HepG2 (cell line): Measurements from ENCODE around the gene PBX1. TPM values are rescaled to one million over a fixed set of nuclear protein-coding genes. Genes with fewer than 3 reads are reported as not detected.

Experiments
- ATAC-seq: fragments of 200-7000 bp; cut with Tn5 transposase; 3 replicates; pipeline ENCODE4 v1.9.1; 2020; ENCODE audit warnings: mild to moderate bottlenecking, moderate library complexity
- BruUV-seq: library from RNA; stranded (reverse); fragments of 400-500 nt; replicated peaks from 2 replicates; lab custom pipeline; 2021; lab: Mats Ljungman, UMichigan
- CTCF ChIA-PET: fragments of 300-600 bp; formaldehyde crosslinking; extraction: SDS; loops from one replicate; lab custom pipeline; 2021; ENCODE audit warnings: low total read pairs, inconsistent platforms, low intra/inter-chr PET ratio; lab: Yijun Ruan, JAX
- POLR2A ChIA-PET: fragments of 350-600 bp; sonication (Branson Sonifier 250); formaldehyde crosslinking; loops from one replicate; lab custom pipeline; 2020; ENCODE audit warnings: antibody characterized with exemption, inconsistent platforms; lab: Yijun Ruan, JAX
- DNase-seq: peaks from one replicate; pipeline ENCODE4 v3.0.0-alpha.2; 2015; ENCODE audit warnings: low spot score
- FAIRE-seq: peaks from 3 replicates; lab custom pipeline; 2011; peaks lifted over from hg19 to GRCh38; lab: Jason Lieb, UNC
- H2AFZ ChIP-seq: one replicate; pipeline ENCODE4 v1.6.1; 2011; ENCODE audit warnings: low read length, inconsistent platforms
- H3K27ac ChIP-seq: fragments of 300-600 bp; 3 replicates; pipeline ENCODE4 v1.8.0; 2011; ENCODE audit warnings: mixed run types, mild to moderate bottlenecking, mixed read lengths, low read length, inconsistent platforms; ENCODE audit not compliant: insufficient read depth; ENCODE audit errors: extremely low read length
- H3K27me3 ChIP-seq, 2 experiments: fragments of 200-600 bp in 1 of 2; 2 replicates in 1 of 2; 3 replicates in 1 of 2; pipeline versions ENCODE4 v1.6.0 to v1.8.0; 2011; ENCODE audit warnings: low read length in 2 of 2, mild to moderate bottlenecking in 2 of 2, moderate library complexity in 2 of 2, inconsistent platforms in 1 of 2; ENCODE audit not compliant: insufficient read depth in 2 of 2, control insufficient read depth in 1 of 2
- H3K36me3 ChIP-seq, 2 experiments: fragments of 200-600 bp in 1 of 2; replicated peaks in 1 of 2; 2 replicates in 1 of 2; 3 replicates in 1 of 2; pipeline versions ENCODE4 v1.5.1 to v1.8.0; 2011; ENCODE audit warnings: low read length in 2 of 2, inconsistent platforms in 1 of 2; ENCODE audit not compliant: insufficient read depth in 2 of 2, control insufficient read depth in 1 of 2
- H3K4me1 ChIP-seq: 2 replicates; pipeline ENCODE4 v1.5.1; 2012; ENCODE audit warnings: low read length, inconsistent platforms; ENCODE audit not compliant: insufficient read depth
- H3K4me2 ChIP-seq: 2 replicates; pipeline ENCODE4 v1.6.0; 2011; ENCODE audit warnings: low read depth, low read length, inconsistent platforms
- H3K4me3 ChIP-seq, 3 experiments: fragments of 200-600 bp in 1 of 3; sonication (generic), shearing (Covaris generic) in 1 of 3; replicated peaks in 1 of 3; 2 replicates each; pipeline ENCODE4 v1.5.1; 2011 to 2016; ENCODE audit warnings: low read length in 3 of 3, inconsistent platforms in 2 of 3, low read depth in 2 of 3, mild to moderate bottlenecking in 2 of 3, control low read depth in 1 of 3, mixed read lengths in 1 of 3; ENCODE audit not compliant: insufficient read depth in 1 of 3
- H3K79me2 ChIP-seq: one replicate; pipeline ENCODE4 v1.6.1; 2011; ENCODE audit warnings: low read length, inconsistent platforms; ENCODE audit not compliant: insufficient read depth
- H3K9ac ChIP-seq: 2 replicates; pipeline ENCODE4 v1.6.0; 2011; ENCODE audit warnings: mild to moderate bottlenecking, low read depth, low read length, inconsistent platforms; ENCODE audit not compliant: insufficient read depth
- H3K9me3 ChIP-seq: 2 replicates; pipeline ENCODE4 v1.5.1; 2012; ENCODE audit warnings: mild to moderate bottlenecking, low read length
- H4K20me1 ChIP-seq: 2 replicates; pipeline ENCODE4 v1.6.0; 2011; ENCODE audit warnings: inconsistent platforms, mild to moderate bottlenecking, low read length, moderate library complexity; ENCODE audit not compliant: insufficient read depth
- MXD4 ChIP-seq: IDR thresholded peaks from 2 replicates; pipeline ENCODE4 v1.6.1; 2016; ENCODE audit warnings: mild to moderate bottlenecking, missing biosample characterization, missing genetic modification reagents
- SP5 ChIP-seq: IDR thresholded peaks from 2 replicates; pipeline ENCODE4 v1.6.1; 2016; ENCODE audit warnings: low read depth, borderline replicate concordance
- SRSF1 ChIP-seq: fragments of 200-400 bp; formaldehyde crosslinking; optimal IDR thresholded peaks from 2 replicates; pipeline ENCODE3; 2017; ENCODE audit warnings: mild to moderate bottlenecking, low read depth, low read length, moderate library complexity
- U2AF2 ChIP-seq: fragments of 200-400 bp; formaldehyde crosslinking; IDR thresholded peaks from 2 replicates; pipeline ENCODE4 v1.6.1; 2017; ENCODE audit warnings: low read depth, mild to moderate bottlenecking, low read length
- ZFAT ChIP-seq: sonication (generic); formaldehyde crosslinking; conservative IDR thresholded peaks from 2 replicates; pipeline ENCODE4 v1.8.1; 2023; ENCODE audit warnings: missing genetic modification reagents, inconsistent platforms
- ZNF224 ChIP-seq: sonication (generic); formaldehyde crosslinking; IDR thresholded peaks from 2 replicates; pipeline ENCODE4 v1.5.0; 2020; ENCODE audit warnings: mild to moderate bottlenecking, missing genetic modification reagents
- ZNF253 ChIP-seq: sonication (generic); formaldehyde crosslinking; IDR thresholded peaks from 2 replicates; pipeline ENCODE4 v1.8.0; 2022; ENCODE audit warnings: mild to moderate bottlenecking, missing genetic modification reagents, borderline replicate concordance
- ZNF775 ChIP-seq: sonication (generic); formaldehyde crosslinking; IDR thresholded peaks from 2 replicates; pipeline ENCODE4 v1.4.0; 2020; ENCODE audit warnings: missing genetic modification reagents, mild to moderate bottlenecking, moderate library complexity, borderline replicate concordance
- WGBS: methylation state at CpG from one replicate; pipeline ENCODE4 v1.1.6; 2017; ENCODE audit warnings: low lambda C conversion rate; 5-methylcytosine and 5-hydroxymethylcytosine counted together
- in situ Hi-C: cut with HindIII; loops from 2 replicates; pipeline ENCODE4 v1.10.0; 2017; ENCODE audit warnings: low pct_unique_long_range_greater_than_20kb; ENCODE audit not compliant: extremely low pct_ligation_motif_present
- intact Hi-C: fragments of 100-400 bp; cut with micrococcal nuclease; formaldehyde crosslinking; loops from one replicate; pipeline ENCODE4 v1.10.0; 2022; ENCODE audit not compliant: unreplicated experiment
- polyA plus RNA-seq, 8 experiments: library from polyadenylated mRNA; depleted of rRNA in 3 of 8; stranded (reverse) in 7 of 8; unstranded in 1 of 8; fragments of >200 nt; fragmentation: Illumina TruSeq in 4 of 8; extraction: Trizol in 4 of 8; gene quantifications; 2 replicates each; pipeline versions ENCODE4 v1.2.1 to v1.2.3, GENCODE V29; 2011 to 2016; ENCODE audit warnings: low read depth in 4 of 8, missing spikeins in 1 of 8, mixed read lengths in 1 of 8; ENCODE audit not compliant: insufficient read depth in 1 of 8
- total RNA-seq, 5 experiments: library from RNA; depleted of rRNA; stranded (reverse); fragments of >200 nt; fragmentation: Illumina TruSeq; extraction: Trizol; gene quantifications; 2 replicates each; pipeline ENCODE4 v1.2.3, GENCODE V29; 2016; ENCODE audit warnings: low read depth in 1 of 5
- TF ChIP-seq, protein P1 (sequence below): sonication (generic); formaldehyde crosslinking; IDR thresholded peaks from 2 replicates; pipeline ENCODE4 v1.4.0; 2020; ENCODE audit warnings: missing genetic modification reagents
- TF ChIP-seq, protein P2 (sequence below): sonication (generic); formaldehyde crosslinking; IDR thresholded peaks from 2 replicates; pipeline ENCODE4 v1.4.0; 2020; ENCODE audit warnings: low read depth, mild to moderate bottlenecking, missing genetic modification reagents
- TF ChIP-seq, protein P3 (sequence below): sonication (generic); formaldehyde crosslinking; IDR thresholded peaks from 2 replicates; pipeline ENCODE4 v1.5.1; 2020; ENCODE audit warnings: missing genetic modification reagents, mild to moderate bottlenecking, borderline replicate concordance

Gene PBX1
- total and polyA plus RNA-seq, 2 of the 13 experiments (the other 11 are each of a cell fraction or from before 2014, with no cell fraction given) = 0.24 TPM; not detected in 1

DNA sequence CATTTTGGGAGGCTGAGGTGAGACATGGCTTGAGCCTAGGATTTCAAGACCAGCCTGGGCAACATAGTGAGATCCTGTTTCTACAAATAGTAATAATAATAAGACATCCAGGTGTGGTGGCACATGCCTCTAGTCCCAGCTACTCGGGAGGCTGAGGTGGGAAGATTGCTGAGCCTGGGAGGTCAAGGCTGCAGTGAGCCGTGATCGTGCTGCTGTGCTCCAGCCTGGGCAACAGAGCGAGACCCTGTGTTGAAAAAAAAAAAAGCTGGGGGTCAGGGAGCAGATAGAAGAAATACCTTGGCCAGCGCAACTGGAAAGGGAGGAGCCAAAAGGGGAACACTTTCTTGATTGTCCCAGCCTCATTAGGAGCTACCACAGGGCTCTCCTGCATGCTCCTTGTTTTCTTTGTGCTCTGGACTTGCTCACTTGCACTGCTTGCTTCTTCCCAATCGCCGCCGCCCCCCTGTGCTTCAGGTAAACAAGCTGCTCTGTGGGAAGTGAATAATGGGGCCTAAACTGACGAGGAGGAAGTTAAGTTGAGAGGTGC lies 31.1 kb downstream of the PBX1 start:
- Histone ChIP-seq H3K4me2 (no peak overlapping the region), H2AFZ (no peak overlapping the region)
- 39% methylated on average over 9 of the region's 9 CpGs for WGBS
- POLR2A ChIA-PET = no interaction called here
- no peak for ATAC-seq
- in situ Hi-C loops = no loop called here
- TF ChIP-seq, protein P1, sequence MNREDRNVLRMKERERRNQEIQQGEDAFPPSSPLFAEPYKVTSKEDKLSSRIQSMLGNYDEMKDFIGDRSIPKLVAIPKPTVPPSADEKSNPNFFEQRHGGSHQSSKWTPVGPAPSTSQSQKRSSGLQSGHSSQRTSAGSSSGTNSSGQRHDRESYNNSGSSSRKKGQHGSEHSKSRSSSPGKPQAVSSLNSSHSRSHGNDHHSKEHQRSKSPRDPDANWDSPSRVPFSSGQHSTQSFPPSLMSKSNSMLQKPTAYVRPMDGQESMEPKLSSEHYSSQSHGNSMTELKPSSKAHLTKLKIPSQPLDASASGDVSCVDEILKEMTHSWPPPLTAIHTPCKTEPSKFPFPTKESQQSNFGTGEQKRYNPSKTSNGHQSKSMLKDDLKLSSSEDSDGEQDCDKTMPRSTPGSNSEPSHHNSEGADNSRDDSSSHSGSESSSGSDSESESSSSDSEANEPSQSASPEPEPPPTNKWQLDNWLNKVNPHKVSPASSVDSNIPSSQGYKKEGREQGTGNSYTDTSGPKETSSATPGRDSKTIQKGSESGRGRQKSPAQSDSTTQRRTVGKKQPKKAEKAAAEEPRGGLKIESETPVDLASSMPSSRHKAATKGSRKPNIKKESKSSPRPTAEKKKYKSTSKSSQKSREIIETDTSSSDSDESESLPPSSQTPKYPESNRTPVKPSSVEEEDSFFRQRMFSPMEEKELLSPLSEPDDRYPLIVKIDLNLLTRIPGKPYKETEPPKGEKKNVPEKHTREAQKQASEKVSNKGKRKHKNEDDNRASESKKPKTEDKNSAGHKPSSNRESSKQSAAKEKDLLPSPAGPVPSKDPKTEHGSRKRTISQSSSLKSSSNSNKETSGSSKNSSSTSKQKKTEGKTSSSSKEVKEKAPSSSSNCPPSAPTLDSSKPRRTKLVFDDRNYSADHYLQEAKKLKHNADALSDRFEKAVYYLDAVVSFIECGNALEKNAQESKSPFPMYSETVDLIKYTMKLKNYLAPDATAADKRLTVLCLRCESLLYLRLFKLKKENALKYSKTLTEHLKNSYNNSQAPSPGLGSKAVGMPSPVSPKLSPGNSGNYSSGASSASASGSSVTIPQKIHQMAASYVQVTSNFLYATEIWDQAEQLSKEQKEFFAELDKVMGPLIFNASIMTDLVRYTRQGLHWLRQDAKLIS = no peak
- no peak for TF ChIP-seq MXD4 (CRISPR knock-in tag)
- no peak for TF ChIP-seq ZFAT (CRISPR knock-in tag)
- TF ChIP-seq, all 625 proteins: peak for 0
- no peaks in the 10 kb centered on the region for H3K79me2 ChIP-seq
- BruUV-seq = no TSS peak
- no peak overlapping the region for H3K4me3 ChIP-seq
- no peaks in the 10 kb centered on the region for H4K20me1 ChIP-seq
- FAIRE-seq (no peak), DNase-seq (no peak)
- peaks cover 0 to 3% of the 10 kb centered on the region in 2 experiments; a peak in 1 of 5 replicates for H3K27me3 ChIP-seq
- CTCF ChIA-PET = no interaction called here
- no peaks in the 10 kb centered on the region for H3K36me3 ChIP-seq
- no peaks in the 10 kb centered on the region for H3K9me3 ChIP-seq
- H3K9ac ChIP-seq = no peak overlapping the region
- H3K4me1 ChIP-seq = no peaks in the 10 kb centered on the region
- H3K27ac ChIP-seq = no peak overlapping the region
- intact Hi-C loops = no loop called here

DNA sequence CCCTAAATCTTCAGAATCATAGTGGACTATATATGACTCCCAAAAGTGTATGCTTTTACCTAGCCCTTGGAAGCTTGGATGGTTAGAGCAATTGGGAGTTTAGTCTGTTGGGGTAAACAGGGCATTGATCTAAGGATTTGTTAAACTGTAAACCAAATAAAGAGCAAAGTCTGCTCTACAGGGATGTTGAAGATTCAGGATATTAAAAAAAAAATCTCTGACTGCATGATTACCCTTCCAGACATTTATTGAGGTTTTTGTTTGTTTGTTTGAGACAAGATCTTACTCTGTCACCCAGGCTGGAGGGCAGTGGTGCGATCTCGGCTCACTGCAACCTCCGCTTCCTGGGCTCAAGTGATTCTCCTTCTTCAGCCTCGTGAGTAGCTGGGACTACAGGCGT lies 31.6 kb downstream of the PBX1 start:
- WGBS = 43% methylated on average over 5 of the region's 5 CpGs
- ATAC-seq (no peak), DNase-seq (no peak), FAIRE-seq (no peak)
- ChIA-PET CTCF (no interaction called here), POLR2A (no interaction called here)
- Histone ChIP-seq H3K27me3 (peaks cover 0 to 3% of the 10 kb centered on the region in 2 experiments; a peak in 1 of 5 replicates), H3K4me1 (no peaks in the 10 kb centered on the region), H4K20me1 (no peaks in the 10 kb centered on the region), H3K4me3 (no peak overlapping the region), H3K9ac (no peak overlapping the region), H3K4me2 (no peak overlapping the region), H3K36me3 (no peaks in the 10 kb centered on the region), H3K79me2 (no peaks in the 10 kb centered on the region), H2AFZ (no peak overlapping the region), H3K9me3 (no peaks in the 10 kb centered on the region), H3K27ac (no peak overlapping the region)
- BruUV-seq = no TSS peak
- in situ Hi-C loops (no loop called here), intact Hi-C loops (no loop called here)
- TF ChIP-seq ZNF253 (no peak), SRSF1 (no peak), ZNF224 (CRISPR knock-in tag) (no peak), U2AF2 (no peak), SP5 (CRISPR knock-in tag) (no peak), ZNF775 (CRISPR knock-in tag) (no peak)
- TF ChIP-seq, protein P2, sequence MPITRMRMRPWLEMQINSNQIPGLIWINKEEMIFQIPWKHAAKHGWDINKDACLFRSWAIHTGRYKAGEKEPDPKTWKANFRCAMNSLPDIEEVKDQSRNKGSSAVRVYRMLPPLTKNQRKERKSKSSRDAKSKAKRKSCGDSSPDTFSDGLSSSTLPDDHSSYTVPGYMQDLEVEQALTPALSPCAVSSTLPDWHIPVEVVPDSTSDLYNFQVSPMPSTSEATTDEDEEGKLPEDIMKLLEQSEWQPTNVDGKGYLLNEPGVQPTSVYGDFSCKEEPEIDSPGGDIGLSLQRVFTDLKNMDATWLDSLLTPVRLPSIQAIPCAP (CRISPR knock-in tag) = no peak
- TF ChIP-seq, protein P3, sequence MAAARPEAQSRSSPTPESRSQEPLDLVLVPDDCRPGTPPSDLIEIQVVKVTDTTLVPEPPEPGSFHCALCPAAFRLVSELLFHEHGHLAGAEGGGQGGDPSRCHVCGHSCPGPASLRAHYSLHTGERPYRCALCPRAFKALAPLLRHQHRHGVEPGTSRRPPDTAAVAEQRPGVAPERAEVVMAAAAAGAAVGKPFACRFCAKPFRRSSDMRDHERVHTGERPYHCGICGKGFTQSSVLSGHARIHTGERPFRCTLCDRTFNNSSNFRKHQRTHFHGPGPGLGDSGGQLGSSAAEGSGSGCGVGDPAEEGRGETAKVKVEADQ (CRISPR knock-in tag) = no peak
